Measurements from ENCODE around the gene MAGI2. TPM values are rescaled to one million over a fixed set of nuclear protein-coding genes. Genes with fewer than 3 reads are reported as not detected.

The MAGI2 gene
- total RNA-seq, 1 experiment from 2014 or later, result 0.22 TPM

DNA sequence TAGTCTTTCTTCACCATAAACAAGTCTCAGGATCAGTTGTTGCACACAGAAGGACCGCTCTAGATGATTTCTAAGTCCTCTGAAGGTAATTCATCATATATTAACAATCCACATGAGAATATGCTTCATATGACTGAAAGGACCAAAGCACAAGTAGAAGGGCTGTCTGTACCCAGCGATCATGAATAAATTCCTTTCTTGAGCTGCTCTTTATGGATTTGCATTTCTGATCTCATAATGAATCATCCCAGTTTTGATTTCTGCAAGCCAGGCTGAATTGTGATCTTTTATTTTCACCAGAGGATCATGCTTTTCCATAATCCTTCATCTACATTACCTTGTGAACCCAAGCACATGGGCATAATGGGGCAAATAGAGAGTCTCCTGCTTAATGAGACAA is 675.6 kb downstream of the MAGI2 start:
- no peak overlapping the region for H3K4me3 ChIP-seq (replicated peaks in 1 of 2; ENCODE audit: low read depth in 1 of 2, low read length in 2 of 2)
- RAD21 ChIA-PET (ENCODE audit: low non-redundant PET in 1 of 2, low total read pairs in 2 of 2, uncharacterized antibody in 2 of 2, unreplicated experiment in 2 of 2), result no interaction called here
- ATAC-seq (no peak), DNase-seq (ENCODE audit: low read depth, low spot score) (no peak)
- no peaks in the 10 kb centered on the region for H3K9me3 ChIP-seq (ENCODE audit: control insufficient read depth in 1 of 2, insufficient read depth in 1 of 2, low read depth in 1 of 2, low read length in 2 of 2)
- no peaks in the 10 kb centered on the region for H3K36me3 ChIP-seq (ENCODE audit: control insufficient read depth in 1 of 2, insufficient read depth in 2 of 2, low read length in 2 of 2)
- no peaks in the 10 kb centered on the region for H3K79me2 ChIP-seq (ENCODE audit: insufficient read depth, low read length)
- CTCF ChIA-PET, result interaction anchor here (1.1 kb wide), 1 partner anchor 191 kb away, joined by 3 read pairs; no protein-coding TSS in a partner anchor
- peaks cover 10% of the 10 kb centered on the region; the same call in 1 of the 2 replicates for H3K27me3 ChIP-seq (ENCODE audit: insufficient read depth, low read length)
- intact Hi-C loops (cut with micrococcal nuclease), result no loop called here
- H3K27ac ChIP-seq (ENCODE audit: low read depth, low read length), result no peak overlapping the region
- TF ChIP-seq SRF (IDR thresholded peaks at IDR 0.05; ENCODE audit: low read depth), result no peak
- TF ChIP-seq EGR1 (IDR thresholded peaks at IDR 0.05; ENCODE audit: low read depth), result no peak
- no peak for TF ChIP-seq YY1 (IDR thresholded peaks at IDR 0.05; ENCODE audit: extremely low read depth, insufficient replicate concordance, low read depth, low read length)
- TF ChIP-seq, protein P1, sequence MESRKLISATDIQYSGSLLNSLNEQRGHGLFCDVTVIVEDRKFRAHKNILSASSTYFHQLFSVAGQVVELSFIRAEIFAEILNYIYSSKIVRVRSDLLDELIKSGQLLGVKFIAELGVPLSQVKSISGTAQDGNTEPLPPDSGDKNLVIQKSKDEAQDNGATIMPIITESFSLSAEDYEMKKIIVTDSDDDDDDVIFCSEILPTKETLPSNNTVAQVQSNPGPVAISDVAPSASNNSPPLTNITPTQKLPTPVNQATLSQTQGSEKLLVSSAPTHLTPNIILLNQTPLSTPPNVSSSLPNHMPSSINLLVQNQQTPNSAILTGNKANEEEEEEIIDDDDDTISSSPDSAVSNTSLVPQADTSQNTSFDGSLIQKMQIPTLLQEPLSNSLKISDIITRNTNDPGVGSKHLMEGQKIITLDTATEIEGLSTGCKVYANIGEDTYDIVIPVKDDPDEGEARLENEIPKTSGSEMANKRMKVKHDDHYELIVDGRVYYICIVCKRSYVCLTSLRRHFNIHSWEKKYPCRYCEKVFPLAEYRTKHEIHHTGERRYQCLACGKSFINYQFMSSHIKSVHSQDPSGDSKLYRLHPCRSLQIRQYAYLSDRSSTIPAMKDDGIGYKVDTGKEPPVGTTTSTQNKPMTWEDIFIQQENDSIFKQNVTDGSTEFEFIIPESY (IDR thresholded peaks at IDR 0.05; ENCODE audit: extremely low read depth, insufficient replicate concordance, low read length), result no peak
- TF ChIP-seq REST (IDR thresholded peaks at IDR 0.05; ENCODE audit: low read depth), result no peak
- no peak for TF ChIP-seq CBX3 (IDR thresholded peaks at IDR 0.05; ENCODE audit: low read depth)
- TF ChIP-seq, protein P2, sequence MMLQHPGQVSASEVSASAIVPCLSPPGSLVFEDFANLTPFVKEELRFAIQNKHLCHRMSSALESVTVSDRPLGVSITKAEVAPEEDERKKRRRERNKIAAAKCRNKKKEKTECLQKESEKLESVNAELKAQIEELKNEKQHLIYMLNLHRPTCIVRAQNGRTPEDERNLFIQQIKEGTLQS (IDR thresholded peaks at IDR 0.05), result no peak
- no peak for TF ChIP-seq FOSL1 (IDR thresholded peaks at IDR 0.05; ENCODE audit: low read depth)
- TF ChIP-seq EZH2 (IDR thresholded peaks at IDR 0.05), result no peak
- TF ChIP-seq RAD21 (IDR thresholded peaks at IDR 0.05; ENCODE audit: low read depth), result no peak
- POLR2A ChIA-PET, result no interaction called here
- H4K20me1 ChIP-seq (ENCODE audit: insufficient read depth), result no peaks in the 10 kb centered on the region
- no peak overlapping the region for H2AFZ ChIP-seq (ENCODE audit: low read depth, low read length, poor library complexity, severe bottlenecking)
- H3K4me1 ChIP-seq (ENCODE audit: control insufficient read depth in 1 of 2, insufficient read depth in 2 of 2, low read length in 2 of 2), result no peaks in the 10 kb centered on the region
- BruUV-seq (replicated peaks), result no TSS peak
- no peaks in the 10 kb centered on the region for H3K9me2 ChIP-seq (ENCODE audit: insufficient read depth)
- H3K4me2 ChIP-seq (ENCODE audit: low read length), result no peak overlapping the region
- H3K9ac ChIP-seq (ENCODE audit: low read length), result no peak overlapping the region
